ENCODE results near the gene ROBO4.

- TF ChIP-seq CTCF (conservative IDR thresholded peaks at IDR 0.05) = peak; percentile 4; the same call in 1 of the 2 replicates
- no peak for TF ChIP-seq ZFX (IDR thresholded peaks at IDR 0.05)
These were observed 29.1 kb downstream of the ROBO4 start for GRCh38 chr11:124868331-124869274.

Measured in C4-2B (cell line).